ENCODE measurements around the gene DLEC1.
A peak's percentile ranks its signal among the peaks of the same experiment; 100 is the strongest.

GRCh38 chr3:38136777-38137614 lies 98.0 kb downstream of the DLEC1 start, which contains the start of gene ACAA1:
- TF ChIP-seq CTCF (IDR thresholded peaks at IDR 0.05) (peak in 3 of 5 experiments; percentile 15 to 49 (median 24)), POLR2A (IDR thresholded peaks at IDR 0.05) (peak; percentile 84 to 88), EP300 (IDR thresholded peaks at IDR 0.05) (peak; percentile 73 to 96)

Data from tibial nerve (tissue), 4 donors.